OCI-LY1 (cell line): ENCODE results near the gene CYB5B.

Source experiments
- H2AFZ ChIP-seq: fragments of 200-600 bp; sonication (generic), shearing (Covaris generic); 2 replicates; pipeline ENCODE4 v1.6.0; 2014; ENCODE audit warnings: antibody characterized with exemption, mild to moderate bottlenecking, low read length
- H3F3A ChIP-seq: fragments of 200-600 bp; sonication (generic), shearing (Covaris generic); 2 replicates; pipeline ENCODE4 v1.6.0; 2014; ENCODE audit warnings: mild to moderate bottlenecking, antibody characterized with exemption, low read length, moderate library complexity; ENCODE audit not compliant: insufficient read depth
- H3K27ac ChIP-seq: fragments of 200-600 bp; sonication (generic); 2 replicates; pipeline ENCODE4 v1.5.1; 2014; ENCODE audit warnings: low read length, mixed run types, mild to moderate bottlenecking, low read depth; ENCODE audit not compliant: poor library complexity, severe bottlenecking
- H3K27me3 ChIP-seq: fragments of 200-600 bp; sonication (generic); 2 replicates; pipeline ENCODE4 v1.6.0; 2014; ENCODE audit warnings: antibody characterized with exemption, mild to moderate bottlenecking, low read length, moderate library complexity; ENCODE audit not compliant: insufficient read depth
- H3K36me3 ChIP-seq: fragments of 200-600 bp; sonication (generic); 2 replicates; pipeline ENCODE4 v1.6.1; 2014; ENCODE audit warnings: mild to moderate bottlenecking, antibody characterized with exemption, low read length, moderate library complexity, mixed read lengths; ENCODE audit not compliant: insufficient read depth
- H3K4me1 ChIP-seq: fragments of 200-600 bp; sonication (generic); 2 replicates; pipeline ENCODE4 v1.5.1; 2014; ENCODE audit warnings: mild to moderate bottlenecking, low read length, moderate library complexity; ENCODE audit not compliant: insufficient read depth, severe bottlenecking
- H3K4me2 ChIP-seq: fragments of 200-600 bp; sonication (generic), shearing (Covaris generic); 2 replicates; pipeline ENCODE4 v1.6.1; 2014; ENCODE audit warnings: low read length
- H3K4me3 ChIP-seq: fragments of 200-600 bp; sonication (generic); 2 replicates; pipeline ENCODE4 v1.5.1; 2014; ENCODE audit warnings: low read length, low read depth, mild to moderate bottlenecking, mixed read lengths; ENCODE audit not compliant: poor library complexity, severe bottlenecking
- H3K79me2 ChIP-seq: fragments of 200-600 bp; shearing (Covaris generic); 2 replicates; pipeline ENCODE4 v1.6.1; 2016; ENCODE audit warnings: mixed run types, low read length, mixed read lengths; ENCODE audit not compliant: insufficient read depth
- H3K9ac ChIP-seq: fragments of 200-600 bp; sonication (generic), shearing (Covaris generic); 2 replicates; pipeline ENCODE4 v1.6.1; 2014; ENCODE audit warnings: mild to moderate bottlenecking, low read length, mixed read lengths
- H3K9me2 ChIP-seq: fragments of 200-600 bp; sonication (generic), shearing (Covaris generic); 2 replicates; pipeline ENCODE4 v1.6.1; 2014; ENCODE audit warnings: low read depth, mild to moderate bottlenecking, low read length, mixed read lengths
- H3K9me3 ChIP-seq: fragments of 200-600 bp; shearing (Covaris generic); 2 replicates; pipeline ENCODE4 v1.6.1; 2014; ENCODE audit warnings: low read length, mixed read lengths
- H4K20me1 ChIP-seq: fragments of 200-600 bp; sonication (generic), shearing (Covaris generic); 2 replicates; pipeline ENCODE4 v1.6.0; 2016; ENCODE audit warnings: mild to moderate bottlenecking, low read length; ENCODE audit not compliant: insufficient read depth
- CTCF ChIP-seq: fragments of 200-600 bp; sonication (generic), shearing (Covaris generic); IDR thresholded peaks from 2 replicates; pipeline ENCODE4 v1.5.1; 2017; ENCODE audit warnings: mild to moderate bottlenecking, antibody characterized with exemption, low read length, moderate library complexity, mixed read lengths
- EZH2 ChIP-seq: fragments of 200-600 bp; sonication (generic), shearing (Covaris generic); IDR thresholded peaks from 2 replicates; pipeline ENCODE4 v1.8.0; 2017; ENCODE audit warnings: borderline replicate concordance, mixed run types, mild to moderate bottlenecking, antibody characterized with exemption, low read length, moderate library complexity, mixed read lengths

The CYB5B gene

GRCh38 chr16:69411064-69411985, 13.1 kb upstream of the CYB5B start:
- no peaks in the 10 kb centered on the region for H3K27me3 ChIP-seq
- H3K9me2 ChIP-seq: no peaks in the 10 kb centered on the region
- no peak overlapping the region for H3K9ac ChIP-seq
- H3K4me3 ChIP-seq: no peak overlapping the region
- no peak overlapping the region for H2AFZ ChIP-seq
- no peak overlapping the region for H3K4me2 ChIP-seq
- H3K27ac ChIP-seq: no peak overlapping the region
- TF ChIP-seq CTCF (no peak), EZH2 (no peak)
- no peaks in the 10 kb centered on the region for H4K20me1 ChIP-seq
- no peaks in the 10 kb centered on the region for H3K9me3 ChIP-seq
- no peaks in the 10 kb centered on the region for H3F3A ChIP-seq
- H3K36me3 ChIP-seq: no peaks in the 10 kb centered on the region
- H3K4me1 ChIP-seq: no peaks in the 10 kb centered on the region
- no peaks in the 10 kb centered on the region for H3K79me2 ChIP-seq

GRCh38 chr16:69412287-69412686, 12.1 kb upstream of the CYB5B start:
- TF ChIP-seq CTCF (no peak), EZH2 (no peak)

GRCh38 chr16:69413045-69413664, 11.3 kb upstream of the CYB5B start:
- no peaks in the 10 kb centered on the region for H3K27me3 ChIP-seq
- no peak overlapping the region for H3K9ac ChIP-seq
- no peaks in the 10 kb centered on the region for H3F3A ChIP-seq
- H3K9me3 ChIP-seq: no peaks in the 10 kb centered on the region
- H3K4me1 ChIP-seq: no peaks in the 10 kb centered on the region
- H3K27ac ChIP-seq: no peak overlapping the region
- no peak overlapping the region for H3K4me3 ChIP-seq
- no peaks in the 10 kb centered on the region for H4K20me1 ChIP-seq
- no peaks in the 10 kb centered on the region for H3K36me3 ChIP-seq
- TF ChIP-seq CTCF (no peak), EZH2 (no peak)
- H3K79me2 ChIP-seq: no peaks in the 10 kb centered on the region
- H2AFZ ChIP-seq: no peak overlapping the region
- H3K4me2 ChIP-seq: no peak overlapping the region
- H3K9me2 ChIP-seq: no peaks in the 10 kb centered on the region

More at GRCh38 chr16:69412287-69412686, 12.1 kb upstream of the CYB5B start:
- H3F3A ChIP-seq: no peaks in the 10 kb centered on the region
- H3K9me2 ChIP-seq: no peaks in the 10 kb centered on the region
- no peaks in the 10 kb centered on the region for H3K36me3 ChIP-seq
- no peaks in the 10 kb centered on the region for H3K79me2 ChIP-seq
- H3K4me3 ChIP-seq: no peak overlapping the region
- no peak overlapping the region for H3K9ac ChIP-seq
- no peak overlapping the region for H3K4me2 ChIP-seq
- no peaks in the 10 kb centered on the region for H3K9me3 ChIP-seq
- no peak overlapping the region for H3K27ac ChIP-seq
- H3K27me3 ChIP-seq: no peaks in the 10 kb centered on the region
- no peaks in the 10 kb centered on the region for H4K20me1 ChIP-seq
- H2AFZ ChIP-seq: no peak overlapping the region
- H3K4me1 ChIP-seq: no peaks in the 10 kb centered on the region
